Natural killer cell (primary cell): ENCODE results near the gene MAGEL2. TPM values are rescaled to one million over a fixed set of nuclear protein-coding genes. Genes with fewer than 3 reads are reported as not detected.

Experiments used
- ATAC-seq, 3 donors: fragments of 150-1000 bp in 2 of 3; fragments of 200-7000 bp in 1 of 3; cut with Tn5 transposase; 1 replicate in 1 of 3; 2 replicates in 2 of 3; pipeline ENCODE4 v1.10.0; 2021; ENCODE audit warnings: mild to moderate bottlenecking in 2 of 3, moderate library complexity in 2 of 3
- DNase-seq, 2 donors: peaks; one replicate each; pipeline versions ENCODE4 v3.0.0 to v3.0.0-alpha.2; 2013 to 2021; ENCODE audit warnings: mixed read lengths in 1 of 2
- H3K27ac ChIP-seq: one replicate; pipeline ENCODE4 v1.5.1; 2013; ENCODE audit warnings: mild to moderate bottlenecking, low read length
- H3K27me3 ChIP-seq: one replicate; pipeline ENCODE4 v1.6.1; 2013; ENCODE audit warnings: low read length; ENCODE audit not compliant: control insufficient read depth, insufficient read depth
- H3K36me3 ChIP-seq: one replicate; pipeline ENCODE4 v1.6.1; 2013; ENCODE audit warnings: low read length; ENCODE audit not compliant: control insufficient read depth, insufficient read depth
- H3K4me1 ChIP-seq: one replicate; pipeline ENCODE4 v1.6.1; 2013; ENCODE audit warnings: low read length; ENCODE audit not compliant: control insufficient read depth, insufficient read depth
- H3K4me3 ChIP-seq: one replicate; pipeline ENCODE4 v1.5.1; 2013; ENCODE audit warnings: low read length
- H3K9me3 ChIP-seq: one replicate; pipeline ENCODE4 v1.6.1; 2013; ENCODE audit warnings: low read length; ENCODE audit not compliant: control insufficient read depth, insufficient read depth
- H3K27ac Mint-ChIP-seq, 2 donors: one replicate each; pipeline ENCODE4 v1.8.0; 2022; ENCODE audit warnings: mild to moderate bottlenecking in 2 of 2, mixed read lengths in 2 of 2, moderate library complexity in 1 of 2
- H3K27me3 Mint-ChIP-seq, 2 donors: one replicate each; pipeline ENCODE4 v1.8.0; 2022; ENCODE audit warnings: low read depth in 2 of 2, mixed read lengths in 2 of 2
- H3K36me3 Mint-ChIP-seq: one replicate; pipeline ENCODE4 v1.8.0; 2022; ENCODE audit warnings: mixed read lengths
- H3K4me1 Mint-ChIP-seq, 2 donors: one replicate each; pipeline ENCODE4 v1.8.0; 2022; ENCODE audit warnings: mixed read lengths in 2 of 2
- H3K4me3 Mint-ChIP-seq: one replicate; pipeline ENCODE4 v1.8.0; 2022; ENCODE audit warnings: mild to moderate bottlenecking, moderate library complexity, mixed read lengths
- H3K9me3 Mint-ChIP-seq, 2 donors: one replicate each; pipeline ENCODE4 v1.8.0; 2022; ENCODE audit warnings: mixed read lengths in 2 of 2
- CTCF ChIP-seq: fragments of 200-600 bp; IDR thresholded peaks from one replicate; pipeline ENCODE4 v1.8.0; 2022; ENCODE audit warnings: antibody characterized with exemption
- WGBS: methylation state at CpG from one replicate; pipeline ENCODE4 v1.1.7; 2013; ENCODE audit warnings: missing lambda C conversion rate; ENCODE audit not compliant: insufficient coverage; 5-methylcytosine and 5-hydroxymethylcytosine counted together
- intact Hi-C: fragments of 100-400 bp; cut with micrococcal nuclease; formaldehyde crosslinking; loops from one replicate; pipeline ENCODE4 v1.14.2; 2022
- total RNA-seq, 4 donors: library from RNA; stranded (reverse); fragments of 120-200 nt in 1 of 4; gene quantifications; one replicate each; pipeline versions ENCODE4 v1.2.3 to v1.2.4, GENCODE V29; 2013 to 2022

Gene MAGEL2
- total RNA-seq = not detected
- total RNA-seq (2013) = not detected

GRCh38 chr15:23647421-23648370 is at the start of gene MAGEL2:
MAGEL2 (minus strand) TSS chr15:23647867; CDS start chr15:23647742, 125 bp downstream.
- no peak for ATAC-seq
- no peak for TF ChIP-seq CTCF
- H3K4me1 Mint-ChIP-seq = no peaks in the 10 kb centered on the region
- DNase-seq = no peak
- Histone ChIP-seq H3K4me3 (no peak within 1 kb of the TSS), H3K36me3 (no peaks in the 10 kb centered on the region), H3K27ac (no peak within 1 kb of the TSS), H3K9me3 (no peaks in the 10 kb centered on the region), H3K27me3 (no peaks in the 10 kb centered on the region), H3K4me1 (no peaks in the 10 kb centered on the region)
- no peaks in the 10 kb centered on the region for H3K9me3 Mint-ChIP-seq
- H3K27me3 Mint-ChIP-seq = peaks cover 0 to 9% of the 10 kb centered on the region in 2 donors
- 49% methylated on average over 37 of the region's 37 CpGs for WGBS
- intact Hi-C loops = no loop called here
- H3K4me3 Mint-ChIP-seq = no peak within 1 kb of the TSS
- no peak within 1 kb of the TSS for H3K27ac Mint-ChIP-seq
- no peaks in the 10 kb centered on the region for H3K36me3 Mint-ChIP-seq

GRCh38 chr15:23695282-23695681 is 47.6 kb upstream of the MAGEL2 start:
- Histone ChIP-seq H3K9me3 (no peaks in the 10 kb centered on the region), H3K36me3 (no peaks in the 10 kb centered on the region), H3K27me3 (no peaks in the 10 kb centered on the region), H3K27ac (no peak overlapping the region), H3K4me3 (no peak overlapping the region), H3K4me1 (no peaks in the 10 kb centered on the region)
- no peaks in the 10 kb centered on the region for H3K36me3 Mint-ChIP-seq
- WGBS = 58% methylated on average over 2 of the region's 2 CpGs
- H3K27me3 Mint-ChIP-seq = no peaks in the 10 kb centered on the region
- DNase-seq (no peak), ATAC-seq (no peak)
- intact Hi-C loops = no loop called here
- TF ChIP-seq CTCF = no peak
- no peak overlapping the region for H3K4me3 Mint-ChIP-seq
- no peak overlapping the region for H3K27ac Mint-ChIP-seq
- no peaks in the 10 kb centered on the region for H3K4me1 Mint-ChIP-seq
- H3K9me3 Mint-ChIP-seq = peaks cover 3 to 10% of the 10 kb centered on the region in 2 donors

GRCh38 chr15:23694592-23694991 is 46.9 kb upstream of the MAGEL2 start:
- H3K27ac ChIP-seq = no peak overlapping the region
- no peaks in the 10 kb centered on the region for H3K9me3 ChIP-seq
- no peaks in the 10 kb centered on the region for H3K4me1 ChIP-seq
- H3K27ac Mint-ChIP-seq = no peak overlapping the region
- H3K36me3 ChIP-seq = no peaks in the 10 kb centered on the region
- H3K36me3 Mint-ChIP-seq = no peaks in the 10 kb centered on the region
- intact Hi-C loops = no loop called here
- 91% methylated on average over 1 of the region's 1 CpG for WGBS
- H3K4me3 Mint-ChIP-seq = no peak overlapping the region
- no peaks in the 10 kb centered on the region for H3K27me3 ChIP-seq
- no peak for TF ChIP-seq CTCF
- peaks cover 3 to 10% of the 10 kb centered on the region in 2 donors for H3K9me3 Mint-ChIP-seq
- H3K27me3 Mint-ChIP-seq = no peaks in the 10 kb centered on the region
- H3K4me1 Mint-ChIP-seq = no peaks in the 10 kb centered on the region
- no peak for DNase-seq
- no peak overlapping the region for H3K4me3 ChIP-seq
- ATAC-seq = no peak
